ENCODE measurements around the gene FAM107B. TPM values are rescaled to one million over a fixed set of nuclear protein-coding genes. Genes with fewer than 3 reads are reported as not detected.

The FAM107B gene
- total RNA-seq, 2 experiments from 2014 or later = 114 to 121 TPM

DNA sequence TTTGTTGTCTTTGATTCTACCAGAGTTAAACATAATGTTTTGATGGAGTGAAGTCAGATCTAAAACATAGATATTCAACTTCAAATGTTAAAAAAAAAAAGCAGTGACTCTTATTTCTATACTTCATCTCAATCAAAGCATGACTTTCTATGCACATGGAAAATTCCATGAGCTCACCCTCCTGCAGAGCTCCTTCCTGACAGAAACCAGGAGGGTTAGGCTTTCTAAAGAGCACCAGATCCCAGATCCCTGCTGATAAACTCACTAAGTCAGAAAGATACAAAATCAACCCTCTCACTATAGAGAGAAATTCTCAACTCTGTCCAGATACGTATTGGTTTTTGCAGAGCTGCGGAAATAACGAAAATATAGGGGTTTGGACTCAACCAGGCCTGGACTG, 122.6 kb downstream of the FAM107B start:
- H3K9me3 Mint-ChIP-seq = no peaks in the 10 kb centered on the region
- H3K36me3 Mint-ChIP-seq (ENCODE audit: low read depth) = no peaks in the 10 kb centered on the region
- H3K4me3 Mint-ChIP-seq = no peak overlapping the region
- H3K27me3 Mint-ChIP-seq = no peaks in the 10 kb centered on the region
- TF ChIP-seq, protein P1, sequence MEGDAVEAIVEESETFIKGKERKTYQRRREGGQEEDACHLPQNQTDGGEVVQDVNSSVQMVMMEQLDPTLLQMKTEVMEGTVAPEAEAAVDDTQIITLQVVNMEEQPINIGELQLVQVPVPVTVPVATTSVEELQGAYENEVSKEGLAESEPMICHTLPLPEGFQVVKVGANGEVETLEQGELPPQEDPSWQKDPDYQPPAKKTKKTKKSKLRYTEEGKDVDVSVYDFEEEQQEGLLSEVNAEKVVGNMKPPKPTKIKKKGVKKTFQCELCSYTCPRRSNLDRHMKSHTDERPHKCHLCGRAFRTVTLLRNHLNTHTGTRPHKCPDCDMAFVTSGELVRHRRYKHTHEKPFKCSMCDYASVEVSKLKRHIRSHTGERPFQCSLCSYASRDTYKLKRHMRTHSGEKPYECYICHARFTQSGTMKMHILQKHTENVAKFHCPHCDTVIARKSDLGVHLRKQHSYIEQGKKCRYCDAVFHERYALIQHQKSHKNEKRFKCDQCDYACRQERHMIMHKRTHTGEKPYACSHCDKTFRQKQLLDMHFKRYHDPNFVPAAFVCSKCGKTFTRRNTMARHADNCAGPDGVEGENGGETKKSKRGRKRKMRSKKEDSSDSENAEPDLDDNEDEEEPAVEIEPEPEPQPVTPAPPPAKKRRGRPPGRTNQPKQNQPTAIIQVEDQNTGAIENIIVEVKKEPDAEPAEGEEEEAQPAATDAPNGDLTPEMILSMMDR (IDR thresholded peaks at IDR 0.05) = no peak
- ChIA-PET POLR2A (no interaction called here), CTCF (no interaction called here)
- DNase-seq (no peak), ATAC-seq (no peak)
- intact Hi-C loops (cut with micrococcal nuclease) = no loop called here
- H3K4me1 Mint-ChIP-seq (ENCODE audit: low read depth) = peaks cover 58% of the 10 kb centered on the region
- no peak overlapping the region for H3K27ac Mint-ChIP-seq

DNA sequence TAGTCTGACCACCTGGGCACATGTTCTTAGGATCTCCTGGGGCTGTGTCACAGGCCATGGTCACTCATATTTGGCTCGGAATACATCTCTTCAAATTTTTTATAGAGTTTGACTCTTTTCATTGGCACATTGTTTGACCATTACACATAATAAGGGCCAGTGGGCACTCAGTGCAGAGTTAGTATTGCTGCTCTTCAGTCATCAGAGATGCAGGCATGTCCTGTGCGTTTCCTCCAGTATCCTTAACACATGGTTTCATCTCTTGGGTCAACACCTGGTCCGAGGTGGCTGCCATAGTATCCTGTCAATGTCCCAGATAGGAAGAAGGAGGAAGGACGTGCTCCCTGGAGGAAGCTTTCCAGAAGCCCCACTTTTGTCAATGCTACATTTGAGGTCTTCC, 125.0 kb downstream of the FAM107B start:
- DNase-seq = no peak
- no peaks in the 10 kb centered on the region for H3K27me3 Mint-ChIP-seq
- no peak for ATAC-seq
- H3K4me1 Mint-ChIP-seq (ENCODE audit: low read depth) = peaks cover 67% of the 10 kb centered on the region
- H3K27ac Mint-ChIP-seq = peak overlapping the region; percentile 98
- H3K9me3 Mint-ChIP-seq = no peaks in the 10 kb centered on the region
- intact Hi-C loops (cut with micrococcal nuclease) = loop anchor here (2.0 kb wide), 1 partner anchor 43 kb away; no protein-coding TSS in a partner anchor
- H3K4me3 Mint-ChIP-seq = no peak overlapping the region
- TF ChIP-seq, protein P1 (IDR thresholded peaks at IDR 0.05) = no peak
- ChIA-PET CTCF (interaction anchor here (1.4 kb wide), 1 partner anchor 9 kb away, joined by 4 read pairs; no protein-coding TSS in a partner anchor), POLR2A (interaction anchor here (0.7 to 1.2 kb wide), 3 partner anchors 9 to 188 kb away, joined by 4 to 5 read pairs (median 4); partner anchors contain the start of genes CDNF, HSPA14 and MSANTD7)
- no peaks in the 10 kb centered on the region for H3K36me3 Mint-ChIP-seq (ENCODE audit: low read depth)

DNA sequence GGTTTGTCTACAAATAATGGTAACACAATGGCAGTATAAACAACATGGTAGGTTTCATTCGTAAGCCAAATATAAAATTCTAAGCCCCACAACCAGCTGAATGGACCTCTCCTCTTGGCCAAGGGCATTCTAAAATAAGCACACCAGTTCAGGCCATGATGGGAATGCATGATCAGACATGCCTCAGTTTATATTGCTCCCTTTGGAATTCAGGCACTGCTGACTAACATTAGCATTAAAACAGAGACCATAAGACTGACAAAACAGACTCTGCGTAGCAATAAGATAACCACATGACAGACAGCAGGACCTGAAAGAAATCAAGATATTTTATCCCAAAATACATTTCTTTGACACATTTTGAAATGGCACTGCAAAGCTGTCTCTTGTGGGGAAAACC, 125.8 kb downstream of the FAM107B start:
- ChIA-PET POLR2A (interaction anchor here (0.9 to 1.2 kb wide), 3 partner anchors 10 to 84 kb away, joined by 4 to 7 read pairs (median 5); no protein-coding TSS in a partner anchor), CTCF (interaction anchor here (1.4 to 1.7 kb wide), 2 partner anchors 9 to 174 kb away, joined by 4 to 9 read pairs; no protein-coding TSS in a partner anchor)
- no peaks in the 10 kb centered on the region for H3K9me3 Mint-ChIP-seq
- peak overlapping the region; percentile 72 for H3K4me3 Mint-ChIP-seq
- ATAC-seq (no peak), DNase-seq (no peak)
- peak overlapping the region; percentile 98 for H3K27ac Mint-ChIP-seq
- no peaks in the 10 kb centered on the region for H3K36me3 Mint-ChIP-seq (ENCODE audit: low read depth)
- intact Hi-C loops (cut with micrococcal nuclease) = loop anchor here (2.0 kb wide), 1 partner anchor 42 kb away; no protein-coding TSS in a partner anchor
- no peaks in the 10 kb centered on the region for H3K27me3 Mint-ChIP-seq
- TF ChIP-seq, protein P1 (IDR thresholded peaks at IDR 0.05) = no peak
- peaks cover 64% of the 10 kb centered on the region for H3K4me1 Mint-ChIP-seq (ENCODE audit: low read depth)

DNA sequence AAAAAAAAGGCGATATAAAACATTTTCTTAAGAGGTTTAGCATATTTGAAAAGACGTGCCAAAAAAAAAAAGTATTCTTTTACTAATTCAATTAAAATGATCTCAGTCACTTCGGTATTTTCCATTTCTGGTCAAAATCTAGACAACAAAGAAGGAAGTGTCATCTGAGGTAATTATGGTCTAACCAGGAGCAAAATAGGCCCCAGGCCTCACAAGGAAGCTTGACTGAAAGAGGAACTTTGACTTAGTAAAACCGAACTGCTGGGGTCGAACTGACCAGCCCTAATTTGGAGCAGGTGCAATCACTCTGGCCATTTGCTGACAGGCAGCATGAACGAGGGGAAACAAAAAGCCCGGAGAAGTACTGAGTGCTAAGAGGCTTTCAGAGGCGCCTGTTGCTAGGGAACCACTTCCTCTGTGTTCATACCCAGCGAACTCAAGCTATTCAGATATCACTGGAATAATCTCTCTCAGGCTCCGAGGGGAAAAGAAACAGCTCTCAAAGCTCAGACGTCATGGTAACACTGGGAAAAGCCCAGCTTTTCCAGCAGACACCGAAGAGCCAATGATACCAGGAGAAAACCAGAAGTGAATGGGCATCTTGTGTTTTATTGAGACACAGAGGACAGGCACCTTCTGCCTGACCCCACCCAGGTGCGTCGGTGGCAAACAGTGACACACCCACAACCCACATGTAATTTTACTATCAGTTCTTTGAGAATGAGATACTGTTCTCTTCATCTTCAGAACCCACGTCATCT, 126.5 kb downstream of the FAM107B start:
- Mint-ChIP-seq H3K27me3 (no peaks in the 10 kb centered on the region), H3K4me1 (ENCODE audit: low read depth) (peaks cover 56% of the 10 kb centered on the region), H3K4me3 (peak overlapping the region; percentile 72), H3K36me3 (ENCODE audit: low read depth) (no peaks in the 10 kb centered on the region), H3K27ac (peak overlapping the region; percentile 98), H3K9me3 (no peaks in the 10 kb centered on the region)
- DNase-seq = peak; percentile 81
- TF ChIP-seq, protein P1 (IDR thresholded peaks at IDR 0.05) = no peak
- peak; percentile 80 for ATAC-seq
- POLR2A ChIA-PET = interaction anchor here (0.6 to 0.9 kb wide), 5 partner anchors 11 to 190 kb away, joined by 3 to 7 read pairs (median 4); partner anchors contain the start of genes CDNF, HSPA14 and MSANTD7
- CTCF ChIA-PET = interaction anchor here (0.6 to 1.7 kb wide), 5 partner anchors 9 to 175 kb away, joined by 3 to 9 read pairs (median 4); no protein-coding TSS in a partner anchor
- intact Hi-C loops (cut with micrococcal nuclease) = loop anchor here (2.0 kb wide), 1 partner anchor 41 kb away; no protein-coding TSS in a partner anchor

Measured in activated CD8-positive, alpha-beta T cell treated with anti-CD3 and anti-CD28 coated beads for 36 hours (primary cell).